PFSK-1 (cell line): ENCODE data around the gene TAF4.

Experiments
- FOXP2 ChIP-seq: optimal IDR thresholded peaks from 2 replicates; pipeline ENCODE3; 2011; ENCODE audit warnings: borderline replicate concordance, control low read depth, inconsistent platforms; ENCODE audit not compliant: insufficient read depth; ENCODE audit errors: extremely low read length, extremely low read depth
- POLR2AphosphoS5 ChIP-seq: IDR thresholded peaks from 2 replicates; pipeline ENCODE4 v1.6.1; 2012; ENCODE audit warnings: low read depth, mild to moderate bottlenecking, control low read depth, low read length, moderate library complexity
- REST ChIP-seq, 2 experiments: IDR thresholded peaks; 2 replicates each; pipeline versions ENCODE4 v1.6.1 to v1.8.0; 2011 to 2012; ENCODE audit warnings: low read depth in 2 of 2, low read length in 2 of 2, control low read depth in 1 of 2, inconsistent platforms in 1 of 2, mild to moderate bottlenecking in 1 of 2, moderate library complexity in 1 of 2; ENCODE audit not compliant: insufficient read depth in 1 of 2
- SIN3A ChIP-seq: IDR thresholded peaks from 2 replicates; pipeline ENCODE4 v1.6.1; 2012; ENCODE audit warnings: mild to moderate bottlenecking, low read length, moderate library complexity, borderline replicate concordance; ENCODE audit not compliant: insufficient read depth
- TAF1 ChIP-seq: IDR thresholded peaks from 2 replicates; pipeline ENCODE4 v1.6.1; 2012; ENCODE audit warnings: low read length, control low read depth, borderline replicate concordance; ENCODE audit not compliant: insufficient read depth

Gene TAF4

DNA sequence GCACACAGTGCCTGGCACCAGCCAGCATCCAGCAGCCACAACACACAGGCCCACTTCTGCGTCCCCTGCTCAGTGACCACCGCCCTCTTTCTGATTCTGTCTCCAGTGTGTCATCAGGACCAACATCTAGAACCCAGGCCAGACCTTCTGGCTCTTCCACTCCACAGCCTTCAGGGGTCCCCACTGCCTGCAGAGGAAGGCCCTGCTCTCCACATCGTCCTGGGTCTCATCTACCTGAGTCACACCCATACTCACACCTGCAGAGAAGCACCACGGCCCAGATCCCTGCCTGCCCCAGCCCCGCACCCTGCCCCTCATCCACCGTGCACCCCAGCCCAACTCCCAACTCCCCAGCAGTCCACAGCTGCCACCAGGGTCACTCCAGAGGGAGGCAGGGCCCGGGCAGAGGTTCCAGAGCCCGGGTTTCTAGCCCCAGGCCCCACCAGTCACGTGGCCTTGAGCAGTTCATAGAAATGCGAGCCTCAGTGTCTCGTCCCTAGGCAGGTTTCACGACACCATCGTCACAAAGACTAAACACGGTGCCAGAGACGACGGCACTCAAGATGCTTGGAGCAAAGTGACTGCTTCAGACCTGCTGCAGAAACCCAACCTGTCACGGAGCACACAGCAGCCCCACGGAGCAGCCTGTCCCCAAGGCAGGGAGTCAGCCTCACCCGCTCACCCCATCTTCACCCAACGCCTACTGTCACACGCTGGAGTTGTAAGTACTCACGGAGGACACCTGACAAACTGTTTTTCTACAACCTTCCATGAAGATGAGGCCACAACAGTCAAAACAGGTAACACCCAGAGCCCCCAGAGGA lies 16.1 kb downstream of the TAF4 start:
- TF ChIP-seq SIN3A (no peak), TAF1 (no peak), POLR2AphosphoS5 (no peak), FOXP2 (no peak)

- no peak for TF ChIP-seq SIN3A
- no peak for TF ChIP-seq REST (IDR thresholded peaks at IDR 0.05; ENCODE audit: insufficient read depth in 1 of 2, low read depth in 2 of 2, low read length in 2 of 2)
- TF ChIP-seq TAF1 = no peak
- no peak for TF ChIP-seq POLR2AphosphoS5
- no peak for TF ChIP-seq FOXP2
Observed at GRCh38 chr20:62048821-62049291, 16.8 kb downstream of the TAF4 start.

DNA sequence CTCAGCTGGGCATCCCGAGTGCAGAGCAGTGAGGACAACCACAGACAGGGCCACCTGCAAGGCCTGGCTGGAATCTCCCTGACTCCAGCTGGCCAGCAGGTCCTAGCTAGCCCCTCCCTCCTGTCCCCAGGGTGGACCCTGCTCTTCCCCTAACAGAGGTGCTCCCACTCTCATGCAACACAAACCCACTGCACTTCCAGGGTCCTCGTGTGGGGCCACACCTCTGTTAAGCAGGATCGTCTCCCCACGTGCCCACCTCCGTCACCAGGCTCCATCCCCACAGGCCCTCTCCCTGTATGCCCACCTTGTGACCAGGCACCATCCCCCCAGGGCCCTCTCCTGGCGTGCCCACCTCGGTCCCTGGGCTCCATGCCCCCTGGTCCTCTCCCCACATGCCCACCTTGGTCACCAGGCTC lies 17.3 kb downstream of the TAF4 start:
- no peak for TF ChIP-seq SIN3A
- TF ChIP-seq POLR2AphosphoS5 = no peak
- no peak for TF ChIP-seq REST (IDR thresholded peaks at IDR 0.05; ENCODE audit: insufficient read depth in 1 of 2, low read depth in 2 of 2, low read length in 2 of 2)
- no peak for TF ChIP-seq FOXP2
- TF ChIP-seq TAF1 = no peak

- TF ChIP-seq TAF1 (no peak), POLR2AphosphoS5 (no peak), REST (IDR thresholded peaks at IDR 0.05; ENCODE audit: insufficient read depth in 1 of 2, low read depth in 2 of 2, low read length in 2 of 2) (no peak), SIN3A (no peak), FOXP2 (no peak)
Observed at GRCh38 chr20:62047666-62048345, 17.9 kb downstream of the TAF4 start.

GRCh38 chr20:62046431-62046830 lies 19.2 kb downstream of the TAF4 start:
- TF ChIP-seq POLR2AphosphoS5 (no peak), FOXP2 (no peak), SIN3A (no peak), TAF1 (no peak), REST (IDR thresholded peaks at IDR 0.05; ENCODE audit: insufficient read depth in 1 of 2, low read depth in 2 of 2, low read length in 2 of 2) (no peak)
